ENCODE measurements around the gene OSBPL3. TPM values are rescaled to one million over a fixed set of nuclear protein-coding genes. Genes with fewer than 3 reads are reported as not detected.

The OSBPL3 gene
- total RNA-seq, 1 donor from 2014 or later: 8.0 TPM

DNA sequence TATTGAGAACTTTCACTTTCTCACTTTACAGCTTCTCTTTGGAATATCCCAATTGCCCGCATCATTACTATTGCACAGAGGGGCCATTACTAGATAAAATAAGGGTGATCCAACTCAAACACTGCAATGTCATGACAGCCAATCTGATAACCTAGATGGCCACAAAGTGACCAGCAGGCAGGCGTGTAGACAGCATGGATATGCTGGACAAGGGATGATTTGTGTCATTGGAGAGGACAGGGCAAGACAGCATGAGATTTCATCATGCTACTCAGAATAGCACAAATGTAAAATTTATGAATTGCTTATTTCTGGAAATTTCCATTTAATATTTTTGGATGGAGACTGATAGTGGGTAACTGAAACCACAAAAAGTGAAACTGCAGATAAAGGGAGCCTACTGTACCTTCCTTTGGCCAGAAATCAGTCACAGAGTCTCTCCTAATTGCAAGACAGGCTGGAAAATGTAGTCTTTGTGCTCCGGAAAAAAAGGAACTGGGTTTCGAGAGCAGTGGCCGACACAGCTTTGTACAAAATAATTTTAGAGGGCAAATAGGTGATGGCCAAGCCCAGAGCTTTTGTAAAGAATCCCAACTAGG is 216.6 kb downstream of the OSBPL3 start:
- Mint-ChIP-seq H3K4me1 (peaks cover 4% of the 10 kb centered on the region), H3K4me3 (no peak overlapping the region), H3K27ac (no peak overlapping the region), H3K27me3 (ENCODE audit: insufficient read depth, low read depth) (peaks cover 7% of the 10 kb centered on the region), H3K9me3 (no peaks in the 10 kb centered on the region), H3K36me3 (no peaks in the 10 kb centered on the region)
- Histone ChIP-seq H4K20me1 (ENCODE audit: low read depth) (no peaks in the 10 kb centered on the region), H3K4me2 (no peak overlapping the region), H3K27me3 (peaks cover 14% of the 10 kb centered on the region), H2AFZ (replicated peaks) (no peak overlapping the region), H3F3A (ENCODE audit: low read depth) (no peaks in the 10 kb centered on the region), H3K4me3 (no peak overlapping the region), H3K9me3 (ENCODE audit: low read depth) (no peaks in the 10 kb centered on the region), H3K79me2 (ENCODE audit: low read depth) (no peaks in the 10 kb centered on the region), H3K9ac (no peak overlapping the region), H3K27ac (no peak overlapping the region), H3K4me1 (peaks cover 7% of the 10 kb centered on the region), H3K36me3 (no peaks in the 10 kb centered on the region)
- TF ChIP-seq, protein P1, sequence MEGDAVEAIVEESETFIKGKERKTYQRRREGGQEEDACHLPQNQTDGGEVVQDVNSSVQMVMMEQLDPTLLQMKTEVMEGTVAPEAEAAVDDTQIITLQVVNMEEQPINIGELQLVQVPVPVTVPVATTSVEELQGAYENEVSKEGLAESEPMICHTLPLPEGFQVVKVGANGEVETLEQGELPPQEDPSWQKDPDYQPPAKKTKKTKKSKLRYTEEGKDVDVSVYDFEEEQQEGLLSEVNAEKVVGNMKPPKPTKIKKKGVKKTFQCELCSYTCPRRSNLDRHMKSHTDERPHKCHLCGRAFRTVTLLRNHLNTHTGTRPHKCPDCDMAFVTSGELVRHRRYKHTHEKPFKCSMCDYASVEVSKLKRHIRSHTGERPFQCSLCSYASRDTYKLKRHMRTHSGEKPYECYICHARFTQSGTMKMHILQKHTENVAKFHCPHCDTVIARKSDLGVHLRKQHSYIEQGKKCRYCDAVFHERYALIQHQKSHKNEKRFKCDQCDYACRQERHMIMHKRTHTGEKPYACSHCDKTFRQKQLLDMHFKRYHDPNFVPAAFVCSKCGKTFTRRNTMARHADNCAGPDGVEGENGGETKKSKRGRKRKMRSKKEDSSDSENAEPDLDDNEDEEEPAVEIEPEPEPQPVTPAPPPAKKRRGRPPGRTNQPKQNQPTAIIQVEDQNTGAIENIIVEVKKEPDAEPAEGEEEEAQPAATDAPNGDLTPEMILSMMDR (IDR thresholded peaks at IDR 0.05): no peak
- TF ChIP-seq EZH2 (IDR thresholded peaks at IDR 0.05) (no peak), EZH2phosphoT487 (IDR thresholded peaks at IDR 0.05) (no peak)
- no peak for DNase-seq (ENCODE audit: low spot score)

DNA sequence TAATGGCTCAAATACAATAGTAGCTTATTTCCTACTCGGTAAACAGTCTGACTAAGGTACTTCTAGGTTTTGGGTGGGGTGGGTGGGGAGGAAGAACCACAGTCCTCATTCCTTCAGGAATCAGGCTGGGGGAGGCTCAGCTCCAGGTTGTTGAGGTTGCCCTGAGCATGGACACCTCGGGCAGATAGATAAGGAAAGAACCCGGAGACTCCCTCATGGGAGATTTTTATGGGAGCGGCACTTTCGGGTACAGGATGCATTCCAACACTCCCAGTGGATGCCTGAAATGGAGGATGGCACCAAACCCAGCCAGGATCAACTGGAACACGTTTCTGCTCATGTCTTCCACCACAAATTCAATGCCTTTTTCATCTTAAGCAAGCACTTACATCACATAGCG is 217.2 kb downstream of the OSBPL3 start:
- no peak for TF ChIP-seq EZH2 (IDR thresholded peaks at IDR 0.05)
- no peak overlapping the region for H3K4me3 Mint-ChIP-seq

DNA sequence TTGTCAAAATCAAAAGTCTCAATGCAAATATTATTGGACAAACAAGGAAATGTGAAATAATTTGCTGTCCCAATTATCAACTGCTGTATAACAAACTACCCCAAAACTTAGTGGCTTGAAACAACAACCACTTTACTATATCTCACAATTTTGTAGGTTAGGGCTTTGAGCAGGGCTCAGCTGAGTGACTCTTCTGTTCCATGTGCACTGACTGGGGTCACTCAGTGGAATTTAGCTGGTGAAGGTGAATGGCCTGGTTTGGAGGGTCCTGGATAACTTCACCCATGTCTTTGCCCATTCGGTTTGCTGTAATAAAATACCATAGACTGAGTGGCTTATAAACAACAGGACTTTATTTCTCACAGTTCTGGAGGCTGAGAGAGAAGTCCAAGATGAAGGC is 219.0 kb downstream of the OSBPL3 start:
- Mint-ChIP-seq H3K36me3 (no peaks in the 10 kb centered on the region), H3K27ac (no peak overlapping the region), H3K4me1 (peaks cover 13% of the 10 kb centered on the region), H3K4me3 (no peak overlapping the region), H3K27me3 (ENCODE audit: insufficient read depth, low read depth) (peaks cover 7% of the 10 kb centered on the region), H3K9me3 (no peaks in the 10 kb centered on the region)
- Histone ChIP-seq H3K9me3 (ENCODE audit: low read depth) (no peaks in the 10 kb centered on the region), H4K20me1 (ENCODE audit: low read depth) (no peaks in the 10 kb centered on the region), H3K4me3 (no peak overlapping the region), H3K36me3 (no peaks in the 10 kb centered on the region), H3F3A (ENCODE audit: low read depth) (no peaks in the 10 kb centered on the region), H3K27me3 (peaks cover 33% of the 10 kb centered on the region), H3K4me2 (no peak overlapping the region), H3K9ac (no peak overlapping the region), H3K4me1 (peaks cover 11% of the 10 kb centered on the region), H3K79me2 (ENCODE audit: low read depth) (no peaks in the 10 kb centered on the region), H3K27ac (no peak overlapping the region), H2AFZ (replicated peaks) (no peak overlapping the region)
- TF ChIP-seq, protein P1 (IDR thresholded peaks at IDR 0.05): no peak
- no peak for TF ChIP-seq EZH2phosphoT487 (IDR thresholded peaks at IDR 0.05)
- no peak for DNase-seq (ENCODE audit: low spot score)

More for the DNA sequence above, 217.2 kb downstream of the OSBPL3 start:
- H3K9me3 ChIP-seq (ENCODE audit: low read depth): no peaks in the 10 kb centered on the region
- Mint-ChIP-seq H3K4me1 (peaks cover 8% of the 10 kb centered on the region), H3K36me3 (no peaks in the 10 kb centered on the region), H3K27ac (no peak overlapping the region), H3K27me3 (ENCODE audit: insufficient read depth, low read depth) (peaks cover 5% of the 10 kb centered on the region), H3K9me3 (no peaks in the 10 kb centered on the region)
- no peak overlapping the region for H3K27ac ChIP-seq
- no peaks in the 10 kb centered on the region for H3K79me2 ChIP-seq (ENCODE audit: low read depth)
- H3K4me2 ChIP-seq: no peak overlapping the region
- no peaks in the 10 kb centered on the region for H3K36me3 ChIP-seq
- no peaks in the 10 kb centered on the region for H3F3A ChIP-seq (ENCODE audit: low read depth)
- H4K20me1 ChIP-seq (ENCODE audit: low read depth): no peaks in the 10 kb centered on the region
- H3K4me1 ChIP-seq: peaks cover 9% of the 10 kb centered on the region
- H2AFZ ChIP-seq (replicated peaks): no peak overlapping the region
- peaks cover 20% of the 10 kb centered on the region for H3K27me3 ChIP-seq
- no peak overlapping the region for H3K9ac ChIP-seq
- DNase-seq (ENCODE audit: low spot score): no peak
- H3K4me3 ChIP-seq: no peak overlapping the region

Measured in neural progenitor cell (in vitro differentiated cells).